ENCODE results near the gene MYLK.
A peak's percentile ranks its signal among the peaks of the same experiment; 100 is the strongest.
"Not testable (repeated sequence)": the region's sequence is repeated elsewhere in the genome, so short reads cannot be mapped to it uniquely, and the experiment has no call there.

MYLK gene

DNA sequence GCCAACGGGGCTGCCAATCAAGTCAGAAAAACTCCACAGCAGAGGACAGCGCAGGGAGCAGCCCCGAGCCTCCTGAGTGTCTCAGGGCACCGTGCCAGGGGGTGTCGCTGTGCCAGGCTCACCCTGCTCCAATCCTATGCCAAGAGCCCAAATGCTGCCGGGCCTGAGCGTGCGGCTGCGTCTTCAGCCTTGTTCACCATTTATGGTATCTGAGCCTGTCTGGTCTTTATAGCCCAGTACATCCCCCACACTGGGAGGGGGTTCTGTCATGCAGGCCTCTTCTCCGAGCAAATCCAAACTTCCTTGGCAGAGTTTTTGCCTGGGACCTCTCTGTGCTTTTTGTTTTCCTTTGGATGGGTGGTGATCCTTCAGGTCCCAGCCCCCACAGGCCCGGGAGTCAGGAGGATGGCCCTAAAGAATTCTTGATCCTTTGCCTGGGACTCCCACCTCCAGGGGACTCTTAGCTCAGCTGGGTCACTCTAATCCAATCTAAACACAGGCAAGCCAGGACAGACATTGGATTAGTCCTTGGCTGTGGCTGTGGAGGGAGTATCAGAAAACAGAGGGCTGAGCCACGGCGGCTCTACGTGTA is 164.2 kb downstream of the MYLK start:
- no peak for DNase-seq

- peak; percentile 29 for DNase-seq
These were observed 164.9 kb downstream of the MYLK start for GRCh38 chr3:123719061-123719756.

DNA sequence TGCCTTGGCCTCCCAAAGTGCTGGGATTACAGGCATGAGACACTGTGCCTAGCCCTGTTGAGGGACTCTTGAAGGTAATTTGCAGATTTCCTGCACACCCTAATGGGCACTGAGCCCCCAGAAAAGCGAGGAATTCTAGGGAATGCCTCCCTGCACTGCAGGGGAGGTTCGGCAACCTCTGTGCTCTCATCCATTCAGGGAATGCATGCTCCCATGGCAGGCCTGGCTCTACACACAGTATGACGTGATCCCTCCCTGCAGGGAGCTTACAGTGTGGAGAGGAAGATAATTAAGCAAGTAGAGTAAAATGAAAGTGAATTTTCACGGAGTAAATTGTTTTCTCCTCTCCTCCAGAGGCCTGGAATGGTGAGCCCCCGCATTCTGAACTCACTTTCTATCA is 166.0 kb downstream of the MYLK start:
- no peak for DNase-seq

GRCh38 chr3:123717451-123717850 is 166.7 kb downstream of the MYLK start:
- DNase-seq: not testable (repeated sequence)

DNA sequence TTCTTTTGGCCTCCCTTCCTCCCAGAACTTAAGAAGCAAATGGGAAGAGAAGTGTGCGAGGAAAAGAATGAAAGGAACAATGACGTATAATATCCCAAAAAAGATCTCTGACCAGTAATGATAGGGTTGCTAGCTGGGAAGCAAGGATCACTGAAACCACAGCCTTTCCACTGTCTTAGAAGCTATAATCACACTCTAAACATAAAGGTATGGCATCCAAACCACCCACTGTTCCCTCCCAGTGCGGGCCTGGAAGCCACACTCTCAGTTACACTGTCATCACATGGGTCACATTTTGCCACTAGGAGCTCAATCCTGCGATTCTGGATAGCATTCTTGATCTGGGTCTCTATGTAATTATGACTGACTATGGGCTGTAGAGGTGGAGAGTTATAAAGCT is 167.7 kb downstream of the MYLK start:
- no peak for DNase-seq

DNA sequence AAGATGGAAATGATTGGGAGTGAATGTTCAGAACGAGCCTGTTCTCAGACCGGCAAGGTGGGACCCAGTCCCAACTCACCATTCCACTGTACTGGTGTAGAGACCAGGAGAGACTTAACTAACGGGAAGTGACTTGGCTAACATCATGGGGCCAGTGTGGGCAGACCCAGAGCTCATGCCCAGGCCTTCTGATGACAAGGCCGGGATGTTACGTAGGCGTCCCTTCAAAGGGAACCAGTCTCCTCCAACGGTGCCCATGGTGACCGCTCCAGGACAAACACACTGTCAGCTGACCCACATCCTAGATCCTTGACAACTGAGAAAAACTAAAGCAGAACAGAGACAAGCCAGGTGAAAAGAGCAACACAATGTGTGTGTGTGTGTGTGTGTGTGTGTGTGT is 170.9 kb downstream of the MYLK start:
- no peak for DNase-seq

DNA sequence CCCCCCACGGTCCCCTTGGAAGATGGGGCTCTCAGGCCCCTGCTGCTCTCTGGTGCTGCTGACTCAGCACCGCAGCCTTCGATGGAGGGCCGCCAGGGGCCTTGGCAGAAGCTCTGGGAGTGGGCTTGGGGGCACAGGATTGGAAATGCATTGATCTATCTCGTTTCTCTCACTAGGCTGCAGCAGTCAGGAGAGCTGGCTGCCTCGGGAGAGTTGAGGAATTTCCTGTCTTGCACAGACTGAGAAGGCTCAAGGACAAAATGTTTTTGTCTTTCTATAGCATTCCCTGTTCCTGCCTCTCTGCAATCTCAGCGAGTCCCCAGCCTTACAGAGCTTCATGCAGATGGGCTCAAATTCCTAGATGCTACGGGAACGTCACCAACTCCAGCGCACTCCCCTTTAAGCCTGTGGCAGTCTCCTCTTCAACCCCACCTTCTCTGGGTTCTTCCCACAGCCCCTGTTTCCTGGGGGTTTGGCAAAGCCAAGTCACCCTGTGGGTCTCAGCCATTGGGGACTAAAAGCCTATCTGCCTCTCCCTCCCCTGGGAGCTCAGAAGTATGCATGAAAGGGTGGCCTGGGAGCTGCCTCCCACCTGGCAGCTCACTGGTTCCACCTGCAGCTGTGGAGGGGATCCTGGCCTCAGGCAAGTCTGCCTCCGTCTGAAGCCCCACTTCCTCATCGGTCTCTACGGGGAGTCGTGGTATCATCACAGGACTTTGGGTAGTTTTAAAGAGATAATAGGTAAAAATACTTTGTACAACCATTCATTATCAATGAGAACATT is 171.9 kb downstream of the MYLK start:
- DNase-seq: no peak

GRCh38 chr3:123711356-123711755 is 172.8 kb downstream of the MYLK start:
- no peak for DNase-seq

DNA sequence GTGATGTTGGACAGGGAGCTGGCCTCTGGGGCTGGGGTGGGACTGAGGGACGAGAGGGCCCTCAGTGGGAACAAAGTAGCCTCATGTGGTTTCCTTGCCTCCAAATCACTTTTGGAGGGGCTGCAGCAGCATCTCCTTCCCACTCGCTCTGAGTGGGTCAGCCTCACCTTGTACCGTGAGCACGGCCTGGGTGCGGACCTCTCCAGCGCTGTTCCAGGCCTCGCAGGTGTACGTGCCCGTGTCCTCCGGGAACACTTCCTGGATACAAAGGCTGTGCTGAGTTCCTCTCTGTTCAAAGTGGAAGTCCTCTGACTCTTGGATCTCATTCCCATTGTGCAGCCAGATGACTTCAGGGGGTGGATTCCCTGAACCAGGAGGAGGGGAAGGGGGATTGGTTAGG is 175.6 kb downstream of the MYLK start:
- no peak for DNase-seq

DNA sequence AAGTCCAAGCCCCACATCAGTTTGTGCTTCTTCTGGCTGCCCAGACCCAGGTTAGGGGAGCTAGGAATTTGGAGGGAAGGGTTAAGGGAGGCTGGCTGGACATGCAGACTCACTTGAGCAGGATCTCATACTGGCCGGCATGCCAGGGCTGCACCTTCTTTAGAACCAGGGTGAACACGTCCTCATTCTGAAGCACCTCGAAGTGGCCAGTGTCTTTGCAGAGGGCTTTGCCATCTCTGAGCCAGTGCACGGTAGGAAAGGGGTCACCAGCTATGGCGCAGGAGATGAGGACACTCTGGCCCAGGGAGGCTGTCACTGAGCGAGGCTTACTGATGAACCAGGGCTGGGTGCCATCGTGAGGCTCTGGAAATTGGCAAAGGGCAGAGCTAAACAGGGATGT is 176.5 kb downstream of the MYLK start:
- not testable (repeated sequence) for DNase-seq

DNA sequence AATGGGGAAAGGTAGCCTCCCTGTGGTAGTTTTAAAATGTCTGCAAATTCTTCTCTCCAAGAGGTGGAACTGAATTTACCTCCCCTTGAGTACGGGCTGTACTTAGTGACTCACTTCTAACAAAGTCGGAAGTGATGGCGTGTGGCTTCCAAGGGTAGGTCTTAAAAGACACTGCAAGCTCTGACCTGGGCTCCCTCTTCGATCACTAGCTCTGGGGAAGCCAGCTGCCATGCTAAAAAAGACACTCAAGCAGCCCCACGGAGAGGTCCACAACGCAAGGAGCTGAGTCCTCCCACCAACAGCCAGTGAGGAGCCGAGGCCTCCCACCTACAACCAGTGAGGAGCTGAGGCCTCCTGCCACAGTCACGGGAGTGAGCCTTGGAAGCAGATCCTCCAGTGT is 177.3 kb downstream of the MYLK start:
- no peak for DNase-seq

- DNase-seq: no peak
These were observed 178.4 kb downstream of the MYLK start for GRCh38 chr3:123705488-123706285.

- not testable (repeated sequence) for DNase-seq
These were observed 180.5 kb downstream of the MYLK start for GRCh38 chr3:123703663-123704062.

GRCh38 chr3:123702720-123703119 is 181.4 kb downstream of the MYLK start:
- DNase-seq: no peak

DNA sequence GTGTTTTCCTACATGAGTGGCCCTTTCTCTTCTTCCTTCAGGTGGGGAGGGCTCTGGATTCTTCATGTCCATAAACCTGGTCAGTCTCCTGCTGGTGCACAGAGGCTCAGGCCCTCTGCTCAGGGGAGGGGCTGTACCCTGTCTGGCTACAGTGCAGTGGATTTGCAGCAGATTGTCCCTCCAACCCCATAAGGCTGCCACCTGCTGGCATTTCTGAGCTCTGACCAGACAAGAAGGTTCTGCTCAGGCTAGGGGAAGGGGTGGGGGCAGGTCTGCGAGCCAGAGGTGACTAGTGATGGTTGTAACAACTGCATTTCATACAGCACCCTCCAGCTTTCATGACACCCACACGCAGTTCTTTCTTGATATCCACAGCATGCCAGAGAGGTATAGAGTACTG is 182.1 kb downstream of the MYLK start:
- not testable (repeated sequence) for DNase-seq

- DNase-seq: no peak
These were observed 183.1 kb downstream of the MYLK start for GRCh38 chr3:123700791-123701722.

DNA sequence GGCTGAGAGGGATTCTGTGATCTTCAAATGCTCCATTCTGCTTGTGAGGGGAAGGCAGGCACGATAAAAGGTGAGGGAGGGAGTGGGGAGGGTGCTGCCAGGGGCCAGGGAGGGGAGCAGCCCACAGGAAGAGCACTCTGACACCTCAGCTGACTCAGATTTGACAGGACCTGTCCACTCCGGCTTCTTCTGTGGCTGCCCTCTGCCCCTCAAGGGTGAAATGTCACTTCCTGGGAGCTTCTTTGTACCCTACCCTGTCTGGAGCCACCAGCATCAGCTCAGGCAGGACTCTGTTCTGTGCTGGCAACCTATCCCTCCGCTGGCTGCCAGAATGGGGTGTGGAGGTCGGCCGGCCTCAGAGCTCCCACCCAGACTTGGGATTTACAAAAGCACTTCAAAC is 185.3 kb downstream of the MYLK start:
- no peak for DNase-seq

- no peak for DNase-seq
These were observed 187.3 kb downstream of the MYLK start for GRCh38 chr3:123696808-123697207.

GRCh38 chr3:123695731-123696640 is 188.1 kb downstream of the MYLK start:
- DNase-seq: no peak

GRCh38 chr3:123695152-123695551 is 189.0 kb downstream of the MYLK start:
- no peak for DNase-seq
